GM19351 (cell line): Measurements from ENCODE around the gene OR1M1.
"Not testable (repeated sequence)": the region's sequence is repeated elsewhere in the genome, so short reads cannot be mapped to it uniquely, and the experiment has no call there.

Experiments
- ATAC-seq: cut with Tn5 transposase; IDR thresholded peaks from one replicate; pipeline ENCODE4 v1.9.1; 2021; ENCODE audit warnings: mild to moderate bottlenecking, moderate library complexity; ENCODE audit not compliant: unreplicated experiment

OR1M1 gene, protein sequence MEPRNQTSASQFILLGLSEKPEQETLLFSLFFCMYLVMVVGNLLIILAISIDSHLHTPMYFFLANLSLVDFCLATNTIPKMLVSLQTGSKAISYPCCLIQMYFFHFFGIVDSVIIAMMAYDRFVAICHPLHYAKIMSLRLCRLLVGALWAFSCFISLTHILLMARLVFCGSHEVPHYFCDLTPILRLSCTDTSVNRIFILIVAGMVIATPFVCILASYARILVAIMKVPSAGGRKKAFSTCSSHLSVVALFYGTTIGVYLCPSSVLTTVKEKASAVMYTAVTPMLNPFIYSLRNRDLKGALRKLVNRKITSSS

DNA sequence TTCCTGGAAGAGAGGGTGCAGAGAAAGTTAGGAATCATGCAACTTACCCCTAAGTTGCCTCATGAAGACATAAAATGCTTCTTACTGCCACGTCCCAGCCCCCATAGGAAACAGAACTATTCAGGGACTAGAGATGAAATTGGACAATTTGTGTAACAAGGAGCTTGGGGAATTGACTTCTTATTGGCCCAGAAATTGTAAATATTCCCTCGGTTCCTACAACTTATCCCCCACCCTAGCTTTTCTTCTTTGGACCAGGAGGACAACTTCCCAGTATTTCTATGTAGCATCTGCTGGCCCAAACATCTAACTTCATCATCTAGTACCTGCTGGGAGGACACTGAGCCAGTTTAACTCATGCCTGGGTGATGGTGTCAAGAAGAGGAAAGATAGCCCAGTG, at the start of gene OR1M1:
Gene OR1M1, plus strand, starts transcription at position 301 of the 400 bp plus-strand sequence. CDS start 6,184 bp downstream, outside the sequence.
- ATAC-seq, result no peak

DNA sequence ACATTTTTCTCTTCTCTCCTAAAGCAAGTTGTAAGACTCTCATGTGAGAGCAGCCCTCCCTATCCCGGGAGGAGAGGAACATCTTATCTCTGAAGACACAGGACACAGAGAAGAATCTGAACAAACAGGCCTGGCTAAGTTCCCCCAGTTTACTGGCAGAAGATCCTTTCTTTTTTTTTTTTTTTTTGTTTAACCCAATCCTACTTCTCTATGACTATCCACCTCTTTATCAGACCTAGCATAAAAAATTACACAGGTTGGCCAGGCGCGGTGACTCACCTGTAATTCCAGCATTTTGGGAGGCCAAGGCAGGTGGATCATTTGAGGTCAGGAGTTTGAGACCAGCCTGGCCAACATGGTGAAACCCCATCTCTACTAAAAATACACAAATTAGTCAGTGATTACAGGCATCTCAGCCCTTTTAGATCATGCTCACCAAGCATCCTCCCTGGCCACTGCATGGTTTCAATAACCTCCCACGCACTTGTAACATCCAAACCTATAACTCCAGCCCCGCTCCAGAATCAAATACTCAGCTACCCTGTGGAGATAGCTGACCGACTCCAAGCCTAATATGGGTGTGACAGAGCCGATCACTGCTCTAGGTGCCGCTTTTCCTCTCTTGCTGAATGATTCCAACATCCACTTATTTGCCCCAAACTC, 49.3 kb upstream of the OR1M1 start:
- no peak for ATAC-seq

DNA sequence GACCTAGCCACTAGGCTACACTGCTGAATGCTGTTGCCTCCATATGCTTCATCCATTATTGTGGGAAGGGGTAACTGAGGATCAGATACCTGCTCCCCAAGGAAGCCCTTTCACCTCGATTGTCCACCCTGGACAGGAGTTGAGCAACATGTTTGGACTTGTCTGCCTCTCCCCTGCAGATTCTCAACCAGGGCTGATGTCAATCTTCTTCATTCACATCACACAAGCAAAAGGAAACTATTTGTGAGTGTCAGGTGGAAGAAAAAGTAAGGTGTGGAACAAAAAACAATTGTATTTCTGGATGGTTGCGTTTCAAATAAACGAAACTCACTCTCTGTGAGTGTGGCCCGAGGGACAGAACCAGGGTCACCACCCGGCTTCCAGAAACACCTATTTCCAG, 47.1 kb upstream of the OR1M1 start:
- no peak for ATAC-seq

DNA sequence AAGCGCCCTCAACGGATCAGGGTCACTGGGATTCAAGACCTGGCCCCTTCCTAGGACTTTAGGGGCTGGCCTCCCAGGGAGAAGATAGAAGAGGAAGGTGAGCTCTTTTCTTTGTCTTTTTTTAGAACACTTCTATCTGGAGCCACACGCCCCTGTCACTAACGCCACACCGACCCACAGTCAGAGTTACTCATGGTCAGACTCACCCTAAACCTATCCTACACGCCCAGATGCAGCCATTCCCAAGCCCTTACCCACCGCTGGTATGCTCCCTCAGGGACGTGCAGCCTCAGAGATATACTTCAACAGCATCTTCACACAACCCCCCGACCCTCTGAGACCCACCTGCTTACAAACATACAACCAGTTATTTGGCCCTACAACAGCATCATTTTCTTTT, 46.7 kb upstream of the OR1M1 start:
- ATAC-seq, result no peak

DNA sequence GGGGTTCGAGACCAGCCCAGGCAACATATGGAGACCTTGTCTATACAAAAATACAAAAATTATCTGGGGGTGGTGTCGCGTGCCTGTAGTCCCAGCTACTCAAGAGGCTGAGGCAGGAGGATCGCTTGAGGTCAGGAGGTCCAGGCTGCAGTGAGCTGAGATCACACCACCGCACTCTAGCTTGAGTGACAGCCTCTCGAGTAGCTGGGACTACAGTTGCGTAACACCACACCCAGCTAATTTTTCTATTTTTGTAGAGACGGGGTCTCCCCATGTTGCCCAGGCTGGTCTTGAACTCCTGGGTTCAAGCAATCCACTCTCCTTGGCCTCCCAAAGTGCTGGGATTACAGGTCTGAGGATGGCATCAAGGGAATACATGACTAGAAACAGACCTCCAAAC, 45.8 kb upstream of the OR1M1 start:
- no peak for ATAC-seq

DNA sequence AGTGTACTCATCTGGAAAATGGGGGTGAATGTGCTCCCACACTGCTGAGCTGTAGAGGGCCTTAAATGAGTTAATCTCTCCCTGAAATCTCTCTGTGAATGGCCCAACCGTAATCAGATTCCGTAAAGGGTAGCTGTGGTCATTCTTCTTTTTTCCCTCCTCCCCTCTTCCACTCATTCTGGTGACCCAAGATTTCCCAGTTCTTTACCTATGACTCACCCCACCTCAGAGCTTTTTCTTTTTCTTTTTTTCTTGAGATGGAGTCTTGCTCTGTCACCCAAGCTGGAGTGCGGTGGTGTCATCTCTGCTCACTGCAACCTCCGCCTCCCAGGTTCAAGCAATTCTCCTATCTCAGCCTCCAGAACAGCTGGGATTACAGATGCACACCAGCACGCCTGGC, 43.3 kb upstream of the OR1M1 start:
- no peak for ATAC-seq

DNA sequence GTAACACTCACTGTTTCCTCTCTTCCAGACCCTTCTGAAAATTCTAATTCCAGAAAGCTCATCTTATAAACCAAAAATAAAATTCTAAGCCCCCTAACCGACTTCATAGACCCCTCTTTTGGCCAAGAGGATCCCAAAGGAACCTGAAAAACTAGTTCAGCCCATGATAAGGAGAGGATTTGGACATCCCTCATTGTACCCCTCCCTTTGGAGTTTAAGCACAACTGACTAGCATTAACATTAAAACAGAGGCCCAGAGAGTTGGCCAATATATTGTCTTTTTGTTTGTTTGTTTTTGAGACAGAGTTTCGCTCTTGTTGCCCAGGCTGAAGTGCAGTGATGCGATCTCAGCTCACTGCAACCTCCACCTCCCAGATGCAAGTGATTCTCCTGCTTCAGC, 42.4 kb upstream of the OR1M1 start:
- ATAC-seq, result no peak

DNA sequence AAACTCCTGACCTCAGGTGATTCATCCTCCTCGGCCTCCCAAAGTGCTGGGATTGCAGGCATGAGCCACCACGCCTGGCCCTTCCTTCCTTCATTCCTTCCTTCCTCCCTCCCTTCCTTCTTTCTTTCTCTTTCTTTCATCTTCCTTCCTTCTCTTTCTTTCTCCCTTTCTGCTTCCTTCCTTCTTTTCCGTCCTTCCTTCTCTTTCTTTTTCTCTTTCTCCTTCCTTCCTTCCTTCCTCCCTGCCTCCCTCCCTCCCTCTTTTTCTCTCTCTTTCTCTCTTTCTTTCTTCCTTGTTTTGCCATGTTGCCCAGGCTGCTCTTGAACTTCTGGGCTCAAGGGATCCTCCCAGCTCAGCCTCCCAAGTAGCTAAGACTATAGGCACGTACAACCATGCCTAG, 40.2 kb upstream of the OR1M1 start:
- ATAC-seq, result no peak

DNA sequence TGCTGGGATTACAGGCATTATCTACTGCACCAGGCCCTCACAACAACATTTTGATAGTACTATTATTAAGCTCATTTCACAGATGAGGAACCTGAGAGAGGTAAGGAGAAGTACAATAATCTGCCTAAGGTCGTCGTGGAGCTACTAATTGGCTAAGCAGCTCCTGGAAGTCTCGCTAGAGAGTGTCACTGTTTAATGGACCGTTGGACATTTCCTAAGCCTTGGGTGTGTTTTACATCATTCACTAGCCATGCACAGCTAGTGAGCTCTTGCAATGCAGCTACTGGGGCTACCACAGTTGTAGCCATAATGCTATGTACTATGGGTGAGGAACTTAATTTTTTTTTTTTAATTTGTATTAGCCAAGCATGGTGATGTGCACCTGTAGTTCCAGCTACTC, 34.0 kb upstream of the OR1M1 start:
- ATAC-seq, result no peak

DNA sequence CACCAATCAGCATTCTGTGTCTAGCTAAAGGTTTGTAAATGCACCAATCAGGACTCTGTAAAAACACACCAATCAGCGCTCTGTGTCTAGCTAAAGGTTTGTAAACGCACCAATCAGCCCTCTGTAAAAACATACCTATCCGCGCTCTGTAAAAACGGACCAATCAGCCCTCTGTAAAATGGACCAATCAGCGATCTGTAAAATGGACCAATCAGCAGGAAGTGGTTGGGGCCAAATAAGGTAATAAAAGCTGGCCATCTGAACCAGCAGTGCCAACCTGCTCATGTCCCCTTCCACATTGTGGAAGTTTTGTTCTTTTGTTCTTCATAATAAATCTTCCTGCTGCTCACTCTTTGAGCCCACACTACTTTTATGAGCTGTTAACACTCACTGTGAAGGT, 33.2 kb upstream of the OR1M1 start:
- not testable (repeated sequence) for ATAC-seq

DNA sequence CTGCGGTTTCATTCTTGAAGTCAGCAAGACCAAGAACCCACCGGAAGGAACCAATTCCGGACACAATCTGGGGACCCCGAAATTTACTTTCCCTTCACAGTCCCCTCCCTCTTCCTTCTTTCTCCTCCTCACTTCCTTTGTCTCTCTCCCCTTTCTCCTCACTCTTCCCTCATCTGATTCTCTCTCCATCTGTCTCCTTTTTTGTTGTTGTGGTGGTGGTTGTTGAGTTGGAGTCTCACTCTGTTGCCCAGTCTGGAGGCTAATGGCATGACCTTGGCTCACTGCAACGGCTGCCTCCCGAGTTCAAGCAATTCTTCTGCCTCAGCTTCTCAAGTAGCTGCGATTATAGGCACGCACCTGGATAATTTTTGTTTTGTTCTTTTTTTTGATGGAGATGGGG, 32.7 kb upstream of the OR1M1 start:
- ATAC-seq, result no peak

DNA sequence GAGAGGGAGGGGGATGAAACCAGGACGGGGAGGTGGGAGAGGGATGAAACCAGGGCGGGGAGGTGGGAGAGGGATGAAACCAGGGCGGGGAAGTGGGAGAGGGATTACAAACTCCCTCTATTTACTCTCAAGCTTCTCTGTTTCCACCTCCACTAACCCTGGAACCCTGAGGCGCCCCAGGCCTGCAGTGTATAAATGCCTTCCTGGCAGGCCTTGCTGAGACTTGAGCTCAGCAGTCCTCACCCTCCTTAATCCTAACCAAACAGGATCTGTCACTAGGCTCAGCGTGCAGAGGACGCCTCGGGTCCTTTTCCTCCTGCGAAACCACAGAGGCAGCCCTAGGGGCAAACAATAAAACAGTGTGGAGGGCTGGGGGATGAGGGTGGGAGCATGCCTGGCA, 32.1 kb upstream of the OR1M1 start:
- ATAC-seq, result no peak

DNA sequence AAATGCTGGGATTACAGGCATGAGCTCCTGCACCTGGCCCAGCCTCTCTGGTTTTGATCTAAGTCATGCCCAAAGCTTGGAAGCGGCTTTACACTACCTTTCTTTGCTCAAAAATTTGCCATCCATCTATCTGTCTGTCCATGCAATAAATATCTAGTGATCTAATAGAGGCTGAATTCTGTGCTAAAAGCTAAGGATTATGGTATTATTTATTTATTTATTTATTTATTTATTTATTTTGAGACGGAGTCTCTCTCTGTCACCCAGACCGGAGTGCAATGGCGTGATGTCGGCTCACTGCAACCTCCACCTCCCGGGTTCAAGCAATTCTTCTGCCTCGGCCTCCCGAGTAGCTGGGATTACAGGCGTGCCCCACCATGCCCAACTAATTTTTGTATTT, 30.7 kb upstream of the OR1M1 start:
- ATAC-seq, result not testable (repeated sequence)

DNA sequence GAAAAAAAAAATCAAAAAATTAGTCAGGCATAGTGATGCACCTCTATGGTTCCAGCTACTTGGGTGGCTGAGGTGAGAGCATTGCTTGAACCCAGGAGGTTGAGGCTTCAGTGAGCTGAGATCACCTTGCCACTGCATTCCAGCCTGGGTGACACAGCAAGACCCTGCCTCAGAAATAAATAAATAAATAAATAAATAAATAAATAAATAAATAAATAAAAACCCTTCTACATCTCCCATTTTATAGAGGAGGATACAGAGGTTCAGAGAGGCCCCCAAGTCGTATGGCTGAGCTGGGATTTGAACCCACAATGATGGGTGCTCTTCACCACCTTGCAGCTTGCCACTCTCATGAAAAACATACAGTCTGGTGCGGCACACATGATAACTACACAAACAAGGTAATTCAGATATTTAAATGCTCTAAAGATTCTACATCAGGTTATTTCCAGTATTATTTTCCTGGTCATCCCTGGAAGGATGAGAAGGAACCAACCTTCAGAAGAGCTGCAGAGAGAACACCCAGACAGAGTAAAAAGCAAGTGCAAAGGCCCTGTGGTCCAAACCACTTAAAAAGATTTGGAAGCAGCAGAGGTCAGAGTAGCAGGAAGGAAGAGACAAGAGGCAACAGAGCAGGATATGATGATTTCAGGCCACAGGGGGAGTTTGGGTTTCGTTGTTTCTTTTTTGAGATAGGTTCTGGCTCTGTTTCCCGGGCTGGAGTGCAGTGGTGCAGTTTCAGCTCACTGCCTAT, 29.2 kb upstream of the OR1M1 start:
- ATAC-seq, result no peak

DNA sequence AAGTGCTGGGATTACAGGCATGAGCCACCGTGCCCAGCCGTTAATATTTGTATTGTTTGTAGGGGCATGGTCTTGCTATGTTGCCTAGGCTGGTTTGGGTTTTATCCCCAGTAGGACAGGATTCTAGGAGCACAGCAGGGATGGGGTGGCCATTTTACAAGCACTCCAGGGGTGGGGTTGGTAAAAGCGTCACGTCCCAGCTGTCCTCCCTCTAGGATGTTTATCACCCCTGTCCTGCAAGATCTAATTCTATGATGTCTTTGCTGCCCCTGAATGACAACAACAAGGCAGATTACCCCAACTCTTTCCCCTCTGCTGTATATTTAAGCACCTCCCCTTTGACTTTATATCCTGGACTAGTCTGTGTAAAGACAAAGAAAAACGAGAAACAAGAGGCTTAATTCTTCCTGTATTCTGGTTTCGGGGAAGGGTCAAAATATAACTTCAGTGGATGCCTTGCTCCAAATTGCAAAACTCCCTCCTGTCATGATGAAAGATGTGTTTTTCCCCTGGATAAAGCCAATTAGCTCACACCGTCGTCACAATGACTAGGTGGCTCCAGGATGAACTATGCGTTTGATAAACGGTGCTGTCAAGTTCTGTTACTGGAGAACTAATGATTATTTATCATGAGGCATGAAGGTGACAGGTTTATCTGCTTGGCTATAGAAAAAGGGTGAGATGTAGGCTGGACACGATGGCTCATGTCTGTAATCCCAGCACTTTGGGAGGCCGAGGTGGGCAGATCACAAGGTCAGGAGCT, 27.8 kb upstream of the OR1M1 start:
- ATAC-seq, result no peak

DNA sequence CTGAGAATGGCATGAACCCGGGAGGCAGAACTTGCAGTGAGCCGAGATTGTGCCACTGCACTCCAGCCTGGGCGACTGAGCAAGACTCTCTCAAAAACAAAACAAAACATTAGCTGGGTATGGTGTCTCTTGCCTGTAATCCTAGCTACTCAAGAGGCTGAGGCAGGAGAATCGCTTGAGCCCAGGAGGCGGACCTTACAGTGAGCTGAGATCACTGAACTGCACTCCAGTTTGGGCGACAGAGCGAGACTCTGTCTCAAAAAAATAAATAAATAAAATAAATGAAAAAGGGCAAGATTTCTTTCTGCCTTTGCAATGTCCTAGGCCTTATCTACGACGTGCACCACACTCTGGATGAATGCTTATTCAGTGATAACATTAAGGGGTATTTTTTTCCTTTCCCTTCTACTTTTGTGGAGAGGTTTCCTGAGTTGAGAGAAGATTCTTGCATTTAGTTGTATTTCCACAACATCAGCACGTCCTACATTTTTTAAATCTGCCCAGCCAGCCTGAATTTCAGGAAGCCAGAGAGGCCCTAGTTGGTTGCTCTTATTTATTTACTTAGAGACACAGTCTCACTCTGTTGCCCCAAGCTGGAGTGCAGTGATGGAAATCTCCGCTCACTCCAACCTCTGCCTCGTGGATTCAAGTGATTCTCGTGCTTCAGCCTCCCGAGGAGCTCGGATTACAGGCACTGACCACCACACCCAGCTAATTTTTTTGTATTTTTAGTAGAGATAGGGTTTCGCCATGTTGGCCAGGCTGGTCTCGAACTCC, 26.1 kb upstream of the OR1M1 start:
- ATAC-seq, result no peak

DNA sequence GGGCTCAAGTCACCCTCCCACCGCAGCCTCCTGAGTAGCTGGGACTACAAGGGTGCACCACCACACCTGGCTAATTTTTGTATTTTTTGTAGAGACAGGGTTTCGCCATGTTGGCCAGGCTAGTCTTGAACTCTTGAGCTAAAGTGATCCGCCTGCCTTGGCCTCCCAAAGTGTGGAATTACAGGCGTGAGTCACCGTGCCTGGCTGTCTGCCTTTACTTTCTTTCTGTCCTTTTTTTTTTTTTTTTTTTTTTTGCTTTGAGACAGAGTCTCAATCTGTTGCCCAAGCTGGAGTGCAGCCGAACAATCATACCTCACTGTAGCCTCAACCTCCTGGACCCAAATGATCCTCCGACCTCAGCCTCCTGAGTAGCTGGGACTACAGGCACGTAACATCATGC, 25.0 kb upstream of the OR1M1 start:
- no peak for ATAC-seq

DNA sequence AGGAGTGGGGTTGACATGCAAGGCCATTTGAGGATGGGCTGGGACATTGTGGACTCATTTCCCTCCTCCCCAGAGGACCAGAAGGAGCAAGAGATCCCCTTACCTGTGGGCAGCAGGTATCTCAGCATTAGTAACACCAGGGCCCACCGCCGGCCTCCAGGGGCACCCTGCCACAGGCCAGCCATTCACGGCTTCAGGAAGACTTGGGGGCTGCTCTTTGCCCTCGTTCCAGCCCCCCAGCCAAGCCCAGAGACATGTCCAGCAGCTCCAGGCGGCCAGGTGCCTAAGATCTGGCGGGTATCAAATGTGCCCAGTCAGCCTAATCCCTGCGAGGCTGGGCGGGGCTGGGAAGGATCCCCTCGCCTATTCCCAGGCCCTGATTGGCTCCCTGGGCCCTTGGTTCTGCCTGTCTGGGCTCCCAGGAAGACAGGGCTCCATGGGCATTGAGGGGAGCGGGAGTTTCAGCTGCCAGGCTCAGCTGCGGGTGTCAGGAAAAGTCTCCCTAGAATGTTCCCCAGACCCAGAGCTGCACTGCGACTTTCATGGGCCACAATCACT, 21.3 kb upstream of the OR1M1 start:
- ATAC-seq, result no peak

DNA sequence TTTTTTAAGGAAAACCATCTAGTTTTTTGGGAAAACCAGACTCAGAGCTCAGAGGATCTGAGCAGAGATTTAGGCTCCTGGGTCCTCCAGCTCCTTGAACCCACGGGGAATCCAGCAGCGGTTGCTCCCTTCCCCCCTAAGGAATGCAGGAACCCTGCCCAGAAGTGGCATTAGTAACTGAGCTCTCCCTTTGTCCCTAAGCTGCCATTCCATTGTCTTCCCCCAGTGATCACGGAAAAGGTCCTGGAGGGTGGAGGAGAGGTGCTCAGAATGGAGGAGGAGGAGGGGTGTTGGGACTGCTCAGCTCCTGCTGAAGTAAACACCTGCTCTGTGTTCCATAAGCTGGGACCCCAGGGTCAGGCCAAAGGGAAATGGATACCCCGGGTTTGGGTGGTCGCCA, 16.8 kb upstream of the OR1M1 start:
- no peak for ATAC-seq

DNA sequence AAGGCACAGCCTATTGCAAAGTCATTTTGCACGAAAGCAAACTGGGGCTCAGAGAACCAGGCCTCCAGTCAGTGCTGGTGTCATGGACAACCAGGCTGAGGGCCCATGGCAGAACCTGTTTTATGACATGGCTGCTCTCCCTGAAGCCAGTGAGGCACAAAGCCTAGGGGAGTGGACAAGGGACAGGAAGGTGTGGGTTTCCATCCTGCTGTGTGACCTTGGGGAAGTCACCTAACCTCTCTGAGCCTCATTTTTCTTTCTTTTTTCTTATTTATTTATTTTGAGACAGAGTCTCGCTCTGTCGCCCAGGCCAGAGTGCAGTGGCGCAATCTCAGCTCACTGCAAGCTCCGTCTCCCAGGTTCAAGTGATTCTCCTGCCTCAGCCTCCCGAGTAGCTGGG, 15.1 kb upstream of the OR1M1 start:
- ATAC-seq, result not testable (repeated sequence)
